T-helper 1 cell (primary cell): ENCODE measurements around the gene REN.

Experiments used
- DNase-seq, 5 donors: peaks; one replicate each; pipeline ENCODE4 v3.0.0-alpha.2; 2012 to 2020

The REN gene

GRCh38 chr1:204190212-204191211 is 24.4 kb upstream of the REN start:
- peak in 1 of 5 donors; percentile 4 for DNase-seq

GRCh38 chr1:204188959-204189639 is 23.0 kb upstream of the REN start:
- no peak for DNase-seq

GRCh38 chr1:204186597-204186996 is 20.5 kb upstream of the REN start:
- DNase-seq: no peak

- no peak for DNase-seq
These were observed 15.0 kb upstream of the REN start for GRCh38 chr1:204181116-204181515.

- no peak for DNase-seq
These were observed 14.0 kb upstream of the REN start for GRCh38 chr1:204180133-204180532.

GRCh38 chr1:204178487-204179281 is 12.5 kb upstream of the REN start:
- no peak for DNase-seq

GRCh38 chr1:204177133-204177532 is 11.0 kb upstream of the REN start:
- no peak for DNase-seq

- no peak for DNase-seq
These were observed 9.9 kb upstream of the REN start for GRCh38 chr1:204176049-204176448.

GRCh38 chr1:204174958-204175357 is 8.8 kb upstream of the REN start:
- no peak for DNase-seq

GRCh38 chr1:204172404-204173029 is 6.4 kb upstream of the REN start:
- no peak for DNase-seq

GRCh38 chr1:204171751-204172178 is 5.6 kb upstream of the REN start:
- no peak for DNase-seq

- DNase-seq: no peak
These were observed 4.5 kb upstream of the REN start for GRCh38 chr1:204170494-204171155.

GRCh38 chr1:204169858-204170257 is 3.7 kb upstream of the REN start:
- DNase-seq: no peak

- no peak for DNase-seq
These were observed 1.6 kb upstream of the REN start for GRCh38 chr1:204167730-204168129.

- DNase-seq: peak; percentile 43 to 70 (median 58)
These were observed 3.6 kb downstream of the REN start for GRCh38 chr1:204162494-204163074.

GRCh38 chr1:204161609-204162493 is 4.3 kb downstream of the REN start:
- DNase-seq: no peak

- DNase-seq: no peak
These were observed 8.2 kb downstream of the REN start for GRCh38 chr1:204157962-204158361.

GRCh38 chr1:204155881-204156280 is 10.3 kb downstream of the REN start:
- DNase-seq: no peak

- DNase-seq: no peak
These were observed 11.4 kb downstream of the REN start for GRCh38 chr1:204154568-204155255.

GRCh38 chr1:204153667-204154066 is 12.5 kb downstream of the REN start:
- no peak for DNase-seq
